Activated naive CD8-positive, alpha-beta T cell (primary cell): ENCODE measurements around the gene ARFGAP1.

Experiments used
- H3K27ac Mint-ChIP-seq: one replicate; pipeline ENCODE4 v1.8.0; 2021; ENCODE audit warnings: mixed read lengths
- H3K27me3 Mint-ChIP-seq: one replicate; pipeline ENCODE4 v1.8.0; 2021; ENCODE audit warnings: mixed read lengths
- H3K36me3 Mint-ChIP-seq: one replicate; pipeline ENCODE4 v1.8.0; 2021; ENCODE audit warnings: mixed read lengths
- H3K4me1 Mint-ChIP-seq: one replicate; pipeline ENCODE4 v1.8.0; 2021; ENCODE audit warnings: low read depth, mixed read lengths
- H3K4me3 Mint-ChIP-seq: one replicate; pipeline ENCODE4 v1.8.0; 2021; ENCODE audit warnings: mild to moderate bottlenecking, mixed read lengths
- H3K9me3 Mint-ChIP-seq: one replicate; pipeline ENCODE4 v1.8.0; 2021; ENCODE audit warnings: low read depth, mixed read lengths

Gene ARFGAP1

GRCh38 chr20:63235399-63235983 is 37.1 kb upstream of the ARFGAP1 start, which contains the start of gene BIRC7:
BIRC7 (plus strand) TSS chr20:63235905; CDS start chr20:63236097, 192 bp downstream.
- no peak within 1 kb of the TSS for H3K27ac Mint-ChIP-seq
- no peak within 1 kb of the TSS for H3K4me3 Mint-ChIP-seq

GRCh38 chr20:63236116-63236837 is 36.3 kb upstream of the ARFGAP1 start:
- H3K27ac Mint-ChIP-seq: no peak overlapping the region
- no peaks in the 10 kb centered on the region for H3K9me3 Mint-ChIP-seq
- no peaks in the 10 kb centered on the region for H3K36me3 Mint-ChIP-seq
- peaks cover 2% of the 10 kb centered on the region for H3K4me1 Mint-ChIP-seq
- no peak overlapping the region for H3K4me3 Mint-ChIP-seq
- H3K27me3 Mint-ChIP-seq: peaks cover 10% of the 10 kb centered on the region

More at GRCh38 chr20:63235399-63235983, 37.1 kb upstream of the ARFGAP1 start, which contains the start of gene BIRC7:
- no peaks in the 10 kb centered on the region for H3K36me3 Mint-ChIP-seq
- peaks cover 10% of the 10 kb centered on the region for H3K27me3 Mint-ChIP-seq
- H3K4me1 Mint-ChIP-seq: peaks cover 2% of the 10 kb centered on the region
- H3K9me3 Mint-ChIP-seq: no peaks in the 10 kb centered on the region

- Mint-ChIP-seq H3K27ac (no peak overlapping the region), H3K9me3 (no peaks in the 10 kb centered on the region), H3K4me1 (peaks cover 2% of the 10 kb centered on the region), H3K4me3 (no peak overlapping the region), H3K36me3 (no peaks in the 10 kb centered on the region), H3K27me3 (no peaks in the 10 kb centered on the region)
These were observed 34.6 kb upstream of the ARFGAP1 start for GRCh38 chr20:63238031-63238430.

- Mint-ChIP-seq H3K9me3 (no peaks in the 10 kb centered on the region), H3K4me3 (no peak overlapping the region)
These were observed 34.0 kb upstream of the ARFGAP1 start for GRCh38 chr20:63238514-63239125.

DNA sequence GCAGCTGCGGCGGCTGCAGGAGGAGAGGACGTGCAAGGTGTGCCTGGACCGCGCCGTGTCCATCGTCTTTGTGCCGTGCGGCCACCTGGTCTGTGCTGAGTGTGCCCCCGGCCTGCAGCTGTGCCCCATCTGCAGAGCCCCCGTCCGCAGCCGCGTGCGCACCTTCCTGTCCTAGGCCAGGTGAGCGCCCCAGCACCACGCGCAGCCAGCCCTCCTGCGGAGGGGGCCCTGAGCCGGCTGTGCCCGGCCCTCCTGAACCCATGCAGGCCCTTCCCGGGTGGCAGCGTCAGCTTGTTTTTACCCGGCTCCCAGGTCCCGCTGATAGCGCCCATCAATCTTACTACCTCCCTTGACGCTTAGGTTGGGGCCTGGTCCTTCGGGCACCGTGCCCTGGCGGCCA is 33.2 kb upstream of the ARFGAP1 start:
- Mint-ChIP-seq H3K36me3 (no peaks in the 10 kb centered on the region), H3K27ac (no peak overlapping the region), H3K9me3 (no peaks in the 10 kb centered on the region), H3K4me1 (peaks cover 2% of the 10 kb centered on the region), H3K27me3 (no peaks in the 10 kb centered on the region), H3K4me3 (no peak overlapping the region)

More at GRCh38 chr20:63238514-63239125, 34.0 kb upstream of the ARFGAP1 start:
- H3K27ac Mint-ChIP-seq: no peak overlapping the region
- H3K4me1 Mint-ChIP-seq: peaks cover 2% of the 10 kb centered on the region
- H3K36me3 Mint-ChIP-seq: no peaks in the 10 kb centered on the region
- H3K27me3 Mint-ChIP-seq: no peaks in the 10 kb centered on the region

DNA sequence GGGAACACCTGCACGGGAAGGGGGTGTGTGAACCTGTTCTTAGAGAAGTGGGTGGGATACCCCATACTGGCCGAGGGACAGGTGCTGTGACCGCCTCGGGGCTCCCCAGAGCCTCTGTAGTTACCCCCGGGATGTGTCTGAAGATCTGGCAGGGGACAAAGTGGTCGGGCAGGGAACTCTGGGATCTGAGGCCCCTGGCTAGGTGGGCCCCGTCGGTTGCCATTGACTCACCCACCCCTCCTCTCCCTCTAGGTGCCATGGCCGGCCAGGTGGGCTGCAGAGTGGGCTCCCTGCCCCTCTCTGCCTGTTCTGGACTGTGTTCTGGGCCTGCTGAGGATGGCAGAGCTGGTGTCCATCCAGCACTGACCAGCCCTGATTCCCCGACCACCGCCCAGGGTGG is 32.6 kb upstream of the ARFGAP1 start:
- Mint-ChIP-seq H3K27ac (no peak overlapping the region), H3K36me3 (no peaks in the 10 kb centered on the region)

DNA sequence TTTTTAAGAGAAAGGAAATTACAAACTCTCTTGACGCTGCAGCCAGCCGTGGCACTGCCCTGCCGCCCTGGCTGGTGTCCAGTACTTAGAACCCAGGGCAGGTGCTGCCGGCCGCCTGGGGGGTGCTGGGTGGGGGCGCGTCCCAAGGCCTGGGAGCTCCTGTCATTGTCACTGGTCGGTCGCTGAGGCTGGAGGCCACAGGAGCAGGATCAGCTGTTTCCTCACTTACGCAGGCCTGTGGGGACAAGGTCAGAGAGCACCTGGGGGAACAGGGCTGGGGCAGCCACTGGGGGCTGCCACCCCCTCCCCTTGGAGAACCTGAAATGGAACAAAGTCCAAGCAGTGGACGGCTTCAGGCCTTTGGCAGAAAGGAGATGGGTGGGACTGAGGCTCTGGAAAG is 31.3 kb upstream of the ARFGAP1 start:
- Mint-ChIP-seq H3K36me3 (no peaks in the 10 kb centered on the region), H3K4me3 (no peak overlapping the region), H3K4me1 (no peaks in the 10 kb centered on the region), H3K27me3 (peaks cover 2% of the 10 kb centered on the region), H3K9me3 (no peaks in the 10 kb centered on the region), H3K27ac (no peak overlapping the region)

More for the DNA sequence above, 32.6 kb upstream of the ARFGAP1 start:
- no peak overlapping the region for H3K4me3 Mint-ChIP-seq
- no peaks in the 10 kb centered on the region for H3K9me3 Mint-ChIP-seq
- H3K4me1 Mint-ChIP-seq: no peaks in the 10 kb centered on the region
- no peaks in the 10 kb centered on the region for H3K27me3 Mint-ChIP-seq

- no peaks in the 10 kb centered on the region for H3K9me3 Mint-ChIP-seq
- peaks cover 2% of the 10 kb centered on the region for H3K27me3 Mint-ChIP-seq
- H3K36me3 Mint-ChIP-seq: no peaks in the 10 kb centered on the region
- no peak overlapping the region for H3K4me3 Mint-ChIP-seq
- H3K4me1 Mint-ChIP-seq: no peaks in the 10 kb centered on the region
- no peak overlapping the region for H3K27ac Mint-ChIP-seq
These were observed 29.9 kb upstream of the ARFGAP1 start for GRCh38 chr20:63242736-63243135.

DNA sequence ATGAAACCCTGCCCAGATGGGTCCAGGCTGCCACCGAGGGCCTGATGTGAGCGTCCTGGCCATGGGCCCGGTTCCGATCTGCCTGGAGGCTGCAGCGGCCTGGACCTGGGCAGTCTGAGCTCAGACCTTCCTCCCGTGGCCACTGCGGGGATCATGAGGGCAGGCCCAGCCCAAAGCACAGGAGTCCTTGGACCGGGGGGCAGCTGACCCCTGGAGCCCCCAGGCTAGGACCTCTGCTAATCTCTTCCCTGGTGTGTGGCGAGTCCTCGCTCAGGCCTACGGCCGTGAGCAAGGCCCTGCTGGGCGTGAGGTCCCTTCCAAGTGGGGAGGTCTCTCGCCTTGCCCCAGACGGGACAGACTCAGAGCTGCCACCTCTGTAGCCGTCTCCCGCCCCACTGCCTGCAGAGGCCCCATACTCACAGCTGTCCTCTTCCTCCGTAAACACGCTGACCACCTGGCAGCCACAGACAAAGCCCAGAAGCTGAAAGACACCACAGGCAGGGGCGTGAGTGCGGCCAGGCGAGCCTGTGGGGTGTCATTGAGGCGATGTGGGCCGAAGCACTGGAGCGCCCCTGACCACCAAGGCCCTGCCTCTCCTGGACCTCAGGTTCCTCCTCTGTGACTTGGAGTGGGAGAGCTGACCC is 28.9 kb upstream of the ARFGAP1 start:
- no peaks in the 10 kb centered on the region for H3K36me3 Mint-ChIP-seq
- H3K27me3 Mint-ChIP-seq: peaks cover 5% of the 10 kb centered on the region
- no peaks in the 10 kb centered on the region for H3K9me3 Mint-ChIP-seq
- H3K27ac Mint-ChIP-seq: no peak overlapping the region
- H3K4me3 Mint-ChIP-seq: no peak overlapping the region
- no peaks in the 10 kb centered on the region for H3K4me1 Mint-ChIP-seq

GRCh38 chr20:63244468-63244867 is 28.1 kb upstream of the ARFGAP1 start:
- no peak overlapping the region for H3K4me3 Mint-ChIP-seq
- H3K36me3 Mint-ChIP-seq: no peaks in the 10 kb centered on the region
- no peaks in the 10 kb centered on the region for H3K4me1 Mint-ChIP-seq
- no peaks in the 10 kb centered on the region for H3K9me3 Mint-ChIP-seq
- H3K27me3 Mint-ChIP-seq: peaks cover 8% of the 10 kb centered on the region
- no peak overlapping the region for H3K27ac Mint-ChIP-seq

DNA sequence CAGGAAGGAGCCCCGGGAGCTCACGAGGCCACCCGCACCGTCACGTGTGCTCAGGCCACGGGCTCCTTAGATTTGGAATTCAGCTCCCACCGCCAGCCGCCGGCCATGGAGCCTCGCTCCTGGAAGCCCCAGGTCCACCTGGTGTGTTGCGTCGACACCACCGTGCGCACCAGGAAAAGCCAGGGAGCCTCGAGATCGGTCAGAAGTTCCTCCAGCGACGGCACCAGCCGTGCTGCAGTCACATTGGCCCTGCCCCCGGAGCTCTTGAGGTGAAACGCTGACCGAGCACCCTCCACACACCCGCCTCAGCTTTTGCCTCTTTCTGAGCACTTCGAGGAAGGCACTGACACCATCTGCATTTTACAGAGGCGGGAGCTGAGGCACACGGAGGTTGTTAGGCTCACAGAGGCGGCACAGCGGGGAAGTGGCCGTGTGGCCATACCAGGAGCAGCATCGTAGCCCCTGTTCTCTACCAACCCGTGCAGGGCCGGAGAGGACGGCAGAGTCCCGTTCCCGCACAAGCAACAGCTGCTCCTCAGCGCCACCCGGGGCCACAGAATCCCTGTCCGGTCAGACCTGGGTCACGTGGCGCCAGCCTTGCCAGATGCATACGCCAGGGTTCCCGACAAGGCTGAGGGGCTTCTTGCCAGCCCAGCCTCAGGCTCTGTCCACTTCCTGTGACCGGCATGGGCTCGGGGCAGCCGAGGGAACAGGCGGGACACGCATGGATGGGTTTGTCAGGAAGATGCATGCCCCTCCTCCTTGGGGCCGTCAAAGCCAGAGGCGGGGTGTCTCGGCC is 25.9 kb upstream of the ARFGAP1 start:
- Mint-ChIP-seq H3K4me1 (no peaks in the 10 kb centered on the region), H3K9me3 (no peaks in the 10 kb centered on the region), H3K36me3 (no peaks in the 10 kb centered on the region), H3K4me3 (no peak overlapping the region), H3K27ac (no peak overlapping the region), H3K27me3 (peaks cover 10% of the 10 kb centered on the region)

GRCh38 chr20:63247671-63248228 is 24.9 kb upstream of the ARFGAP1 start:
- Mint-ChIP-seq H3K36me3 (no peaks in the 10 kb centered on the region), H3K4me3 (no peak overlapping the region), H3K27me3 (peaks cover 13% of the 10 kb centered on the region), H3K9me3 (no peaks in the 10 kb centered on the region), H3K27ac (no peak overlapping the region), H3K4me1 (peaks cover 1% of the 10 kb centered on the region)

- no peaks in the 10 kb centered on the region for H3K9me3 Mint-ChIP-seq
- H3K27me3 Mint-ChIP-seq: peaks cover 16% of the 10 kb centered on the region
- H3K4me1 Mint-ChIP-seq: peaks cover 7% of the 10 kb centered on the region
- H3K4me3 Mint-ChIP-seq: no peak overlapping the region
- no peak overlapping the region for H3K27ac Mint-ChIP-seq
- H3K36me3 Mint-ChIP-seq: no peaks in the 10 kb centered on the region
These were observed 23.6 kb upstream of the ARFGAP1 start for GRCh38 chr20:63248835-63249591.

- H3K9me3 Mint-ChIP-seq: no peaks in the 10 kb centered on the region
- H3K4me1 Mint-ChIP-seq: peaks cover 7% of the 10 kb centered on the region
- H3K27ac Mint-ChIP-seq: no peak overlapping the region
- H3K4me3 Mint-ChIP-seq: no peak overlapping the region
- H3K27me3 Mint-ChIP-seq: peaks cover 16% of the 10 kb centered on the region
- H3K36me3 Mint-ChIP-seq: no peaks in the 10 kb centered on the region
These were observed 22.7 kb upstream of the ARFGAP1 start for GRCh38 chr20:63249891-63250290.
